HG02642 (cell line): ENCODE results near the gene L3HYPDH.

Experiments
- ATAC-seq: cut with Tn5 transposase; IDR thresholded peaks from one replicate; pipeline ENCODE4 v1.9.1; 2021; ENCODE audit warnings: mild to moderate bottlenecking; ENCODE audit not compliant: unreplicated experiment, poor library complexity

L3HYPDH gene

GRCh38 chr14:59483819-59484638 lies at the start of gene L3HYPDH, which contains the start of gene JKAMP:
L3HYPDH (minus strand) TSS chr14:59484408; CDS start chr14:59484316, 92 bp downstream.
JKAMP (plus strand) TSS chr14:59484517; CDS start chr14:59484590, 73 bp downstream.
- ATAC-seq: peak; percentile 91

DNA sequence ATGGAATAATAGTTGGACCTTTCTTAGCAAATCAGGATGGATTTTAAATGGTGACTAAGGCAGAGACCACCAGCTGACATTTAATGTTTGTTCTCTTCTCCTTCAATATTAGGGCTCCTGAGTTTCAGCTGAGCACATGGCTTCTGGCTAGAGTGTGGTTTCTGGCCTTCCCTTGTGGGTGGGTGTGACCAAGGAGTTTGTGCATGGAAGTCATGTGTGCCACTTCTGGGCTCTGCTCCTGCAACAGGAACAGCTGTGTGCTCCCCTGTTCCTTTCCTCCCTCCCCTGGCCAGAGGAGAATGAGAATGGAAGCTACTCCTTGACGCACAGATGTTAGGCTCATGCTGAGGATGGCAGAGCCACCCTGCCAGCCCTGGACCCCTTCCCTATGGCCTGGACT lies 48.2 kb upstream of the L3HYPDH start:
- ATAC-seq: no peak

GRCh38 chr14:59530349-59530748 lies 46.1 kb upstream of the L3HYPDH start:
- no peak for ATAC-seq

DNA sequence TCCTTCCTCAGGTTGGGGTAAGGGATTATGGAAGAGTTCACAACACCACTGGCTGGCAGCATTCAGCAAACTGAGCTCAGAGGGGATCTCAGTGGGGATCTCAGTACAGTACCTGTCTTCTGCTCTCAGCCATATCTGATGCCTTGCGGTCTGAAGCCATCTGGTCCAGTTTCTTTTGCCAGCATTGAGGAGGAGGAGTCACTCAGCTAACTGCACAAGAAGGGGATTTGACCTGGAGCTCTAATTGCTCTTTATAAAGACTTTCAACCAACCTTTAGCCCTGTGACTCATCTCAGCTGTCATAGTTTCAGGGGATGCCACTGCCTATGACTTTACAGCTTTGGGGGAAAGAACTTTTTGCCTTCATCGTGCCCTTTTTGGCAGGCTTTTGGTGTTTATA lies 45.0 kb upstream of the L3HYPDH start:
- ATAC-seq: no peak

DNA sequence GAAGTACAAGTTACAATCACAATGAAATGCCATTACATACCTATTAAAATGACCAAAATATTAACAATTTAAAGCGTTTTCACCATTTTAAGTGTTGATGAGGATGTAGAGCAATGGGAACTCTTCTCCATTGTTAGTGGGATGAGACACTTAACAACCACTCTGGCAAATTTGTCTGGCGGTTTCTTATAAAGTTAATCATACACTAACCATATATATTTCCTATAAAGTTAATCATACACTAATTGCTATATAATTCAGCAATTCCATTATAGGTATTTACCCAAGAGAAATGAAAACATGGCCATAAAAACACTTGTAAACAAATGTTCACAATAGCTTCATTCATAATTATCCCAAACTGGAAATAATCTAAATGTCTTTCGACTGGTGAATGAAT lies 36.0 kb upstream of the L3HYPDH start:
- no peak for ATAC-seq

DNA sequence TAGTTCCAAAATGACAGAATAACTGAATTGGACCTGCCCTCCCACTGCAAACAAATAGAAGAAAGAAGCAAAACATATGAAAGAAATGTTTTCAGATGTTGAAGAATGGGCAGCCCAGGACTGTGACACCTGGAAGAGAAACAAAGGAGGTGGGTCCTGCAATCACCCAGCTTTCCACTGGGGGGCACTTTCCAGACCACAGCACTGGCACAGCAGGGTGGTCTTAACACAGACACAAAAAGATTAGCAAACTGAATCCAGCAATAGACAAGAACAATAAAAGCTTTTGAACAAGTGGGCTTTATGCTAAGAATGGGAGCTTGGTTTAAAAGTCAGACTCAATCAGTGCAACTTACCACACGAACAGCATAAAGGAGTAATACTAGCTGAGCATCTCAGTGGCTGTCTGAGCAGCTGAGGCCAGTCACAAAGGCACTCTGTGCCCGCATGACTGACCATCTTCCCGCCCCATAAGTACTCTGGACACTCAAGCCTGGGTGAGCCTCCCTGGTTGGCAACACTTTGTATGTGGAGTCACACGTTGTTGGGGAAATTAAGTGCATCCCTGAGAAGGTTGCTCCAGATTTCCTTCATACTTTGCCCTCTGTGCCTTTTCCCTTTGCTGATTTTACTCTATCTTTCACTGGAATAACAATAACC lies 27.8 kb upstream of the L3HYPDH start:
- ATAC-seq: no peak

DNA sequence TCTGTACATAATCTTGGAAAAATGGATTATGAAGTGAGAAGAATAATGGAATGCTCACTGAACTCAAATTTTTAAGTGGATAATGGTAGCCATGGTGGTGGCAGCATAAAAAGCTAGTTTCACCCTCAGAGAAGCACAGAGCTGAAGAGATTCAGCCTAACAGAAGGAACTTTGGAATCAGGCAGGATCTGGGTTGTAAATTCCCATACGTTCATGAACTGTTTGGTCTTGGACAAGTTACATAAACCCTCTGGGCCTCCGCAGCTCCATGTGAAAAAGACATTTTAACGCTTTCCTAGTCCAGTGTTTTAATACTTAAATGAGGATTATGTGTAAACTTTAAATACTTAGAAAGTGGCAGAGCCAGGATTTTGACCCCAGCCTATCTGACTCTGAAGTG lies 26.8 kb upstream of the L3HYPDH start:
- ATAC-seq: no peak

DNA sequence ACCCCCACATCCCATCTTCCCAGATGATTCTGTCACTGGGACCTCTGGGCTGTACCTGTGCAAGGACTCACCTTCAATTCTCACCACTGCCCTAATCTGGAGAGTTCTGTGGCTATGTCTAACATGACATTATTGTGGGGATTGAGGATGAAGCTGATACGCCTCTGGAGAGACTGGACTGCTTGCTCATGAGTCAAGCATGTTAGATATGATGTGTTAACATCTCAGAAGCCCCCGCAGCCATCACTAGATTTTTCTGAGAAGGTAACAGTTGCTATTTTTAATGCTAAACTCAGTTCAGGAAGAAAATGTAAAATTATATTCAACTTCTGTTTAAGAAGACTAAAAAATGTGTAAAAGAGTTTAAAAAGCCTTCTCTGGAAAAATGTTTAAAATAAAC lies 25.8 kb upstream of the L3HYPDH start:
- no peak for ATAC-seq

DNA sequence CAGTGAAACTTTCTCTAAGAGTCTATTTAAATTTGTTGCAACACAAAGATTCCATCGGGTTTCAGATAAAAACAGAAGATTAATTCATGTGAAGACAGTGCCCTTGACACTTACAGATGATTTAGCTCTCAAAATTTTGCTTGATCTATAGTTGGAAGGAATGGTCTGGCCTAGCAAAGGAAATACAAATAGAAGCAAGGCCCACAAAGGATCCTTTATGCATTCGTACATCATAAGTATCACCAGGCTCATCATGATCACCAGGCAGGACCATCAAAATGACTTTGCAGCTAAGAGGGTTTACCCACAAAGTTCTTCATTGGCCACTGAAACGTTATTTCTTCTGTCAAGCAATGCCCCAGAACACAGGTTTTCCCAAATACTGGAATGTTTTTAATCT lies 24.9 kb upstream of the L3HYPDH start:
- ATAC-seq: no peak

GRCh38 chr14:59507752-59508103 lies 23.5 kb upstream of the L3HYPDH start:
- ATAC-seq: no peak

DNA sequence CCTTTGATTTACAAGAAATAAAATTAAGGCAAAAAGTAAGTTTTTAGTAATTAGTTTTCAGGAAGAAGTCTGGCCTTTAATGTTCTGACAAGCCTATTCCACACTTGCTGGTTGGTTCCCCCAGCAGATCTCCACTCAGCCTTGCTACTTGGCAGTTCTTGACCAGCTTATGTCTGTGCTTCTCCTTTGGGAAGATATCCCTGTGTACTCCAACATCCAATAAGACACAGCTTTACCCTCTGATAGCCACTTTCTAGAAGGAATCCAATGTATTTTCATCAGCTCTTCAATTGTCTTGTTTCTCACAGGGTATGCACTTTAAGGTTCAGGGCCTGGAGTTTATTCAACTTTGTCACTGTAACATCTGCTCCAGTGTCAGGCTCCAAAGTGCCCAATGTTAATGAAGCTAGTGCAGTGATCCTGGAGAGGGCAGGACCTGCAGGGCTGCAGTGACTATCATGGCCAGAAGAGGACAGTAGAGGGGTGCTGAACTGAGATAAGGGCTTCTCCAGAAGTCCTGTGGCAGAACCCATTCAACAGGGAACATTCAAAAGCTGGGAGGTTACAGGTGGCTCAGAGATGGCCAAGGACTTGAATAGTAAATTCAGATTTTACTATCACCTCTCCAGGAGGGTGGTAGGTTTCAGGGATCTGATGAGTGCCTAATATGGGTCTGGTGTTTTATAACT lies 23.0 kb upstream of the L3HYPDH start:
- ATAC-seq: peak; percentile 90

DNA sequence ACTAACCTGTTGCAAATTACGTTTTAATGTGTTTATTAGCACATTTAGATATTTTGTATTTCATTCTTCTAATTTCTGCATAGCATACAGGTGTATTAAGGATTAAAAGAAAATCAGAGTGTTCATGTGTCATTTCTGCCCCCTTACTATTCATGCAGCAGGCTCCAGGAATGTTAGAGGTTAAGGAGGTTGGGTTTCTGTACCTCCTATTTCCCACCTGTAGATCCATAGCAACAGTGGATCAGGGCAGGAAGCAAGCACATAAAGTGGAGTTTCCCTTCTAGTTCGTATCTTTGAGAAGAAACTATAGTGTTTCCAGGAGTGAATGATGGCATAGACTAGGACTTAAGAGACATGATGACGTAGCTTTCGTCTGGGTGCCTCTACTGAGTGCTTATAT lies 19.0 kb upstream of the L3HYPDH start:
- ATAC-seq: no peak

- no peak for ATAC-seq
Measured at GRCh38 chr14:59500732-59501131, 16.5 kb upstream of the L3HYPDH start.

DNA sequence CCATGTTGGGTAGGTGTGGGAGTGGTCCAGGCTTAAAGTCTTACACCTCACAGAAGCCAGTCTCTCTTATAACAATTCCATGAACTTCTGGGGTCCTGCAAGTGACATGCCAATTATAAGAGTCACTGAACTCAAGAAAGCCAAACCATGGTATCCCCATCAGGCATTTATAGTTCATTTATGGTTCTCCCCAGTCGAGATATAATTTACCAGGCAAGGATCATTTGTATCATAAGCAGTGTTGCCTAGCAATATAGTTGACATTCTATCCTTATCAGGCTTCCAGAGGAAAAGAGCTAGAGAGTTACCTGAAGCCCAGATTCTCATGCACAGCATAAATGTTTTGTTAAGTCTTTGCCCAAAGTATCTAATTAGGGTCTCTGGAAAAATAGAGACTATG lies 8.2 kb upstream of the L3HYPDH start:
- no peak for ATAC-seq

DNA sequence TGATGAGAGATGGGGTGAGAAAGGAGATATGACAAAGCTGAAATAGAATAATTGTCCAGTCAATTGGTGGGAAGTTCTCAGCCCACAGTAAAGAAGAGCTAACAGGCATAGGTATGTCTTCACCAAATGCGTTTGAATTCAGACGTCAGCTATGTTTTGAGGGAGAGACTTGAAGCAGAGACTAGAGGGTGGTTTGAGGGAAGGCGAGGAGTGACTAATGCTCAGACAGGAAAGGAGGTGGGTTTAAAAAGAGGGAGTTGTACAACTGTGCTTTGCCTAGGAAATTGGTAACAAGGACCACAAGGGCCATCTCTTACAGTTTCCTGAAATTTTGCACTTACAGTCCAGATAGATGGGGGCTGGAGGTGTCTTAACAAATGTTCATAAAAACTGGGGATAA lies 6.5 kb upstream of the L3HYPDH start:
- no peak for ATAC-seq

DNA sequence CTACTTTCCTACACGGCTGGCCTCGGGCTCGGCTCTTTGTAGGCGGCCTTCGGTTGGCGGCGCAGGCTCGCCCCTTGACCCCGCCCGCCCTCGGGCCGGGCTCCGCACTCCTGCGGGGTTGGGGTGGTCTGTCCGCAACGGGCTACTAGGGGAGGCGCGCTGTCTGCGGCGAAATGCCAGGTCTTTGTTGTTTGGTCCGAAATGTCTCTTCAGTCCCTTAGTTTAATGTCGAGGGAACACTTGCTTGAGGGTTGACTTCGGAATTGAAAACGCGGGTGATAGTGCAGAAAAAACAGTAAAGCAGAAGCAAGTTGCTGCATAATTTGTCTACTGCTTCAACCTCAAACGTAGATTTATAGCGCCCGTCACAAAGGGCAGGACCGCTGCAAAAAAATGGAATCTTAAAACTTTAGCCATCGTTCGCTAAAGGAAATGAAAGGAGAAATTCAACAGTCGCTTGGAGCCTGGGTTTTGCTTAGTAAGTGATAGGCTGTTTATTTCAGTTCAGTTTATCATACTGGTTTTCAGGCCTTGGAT lies 499 bp upstream of the L3HYPDH start:
- ATAC-seq: peak; percentile 52

GRCh38 chr14:59483363-59483762 lies 845 bp downstream of the L3HYPDH start:
- no peak for ATAC-seq

DNA sequence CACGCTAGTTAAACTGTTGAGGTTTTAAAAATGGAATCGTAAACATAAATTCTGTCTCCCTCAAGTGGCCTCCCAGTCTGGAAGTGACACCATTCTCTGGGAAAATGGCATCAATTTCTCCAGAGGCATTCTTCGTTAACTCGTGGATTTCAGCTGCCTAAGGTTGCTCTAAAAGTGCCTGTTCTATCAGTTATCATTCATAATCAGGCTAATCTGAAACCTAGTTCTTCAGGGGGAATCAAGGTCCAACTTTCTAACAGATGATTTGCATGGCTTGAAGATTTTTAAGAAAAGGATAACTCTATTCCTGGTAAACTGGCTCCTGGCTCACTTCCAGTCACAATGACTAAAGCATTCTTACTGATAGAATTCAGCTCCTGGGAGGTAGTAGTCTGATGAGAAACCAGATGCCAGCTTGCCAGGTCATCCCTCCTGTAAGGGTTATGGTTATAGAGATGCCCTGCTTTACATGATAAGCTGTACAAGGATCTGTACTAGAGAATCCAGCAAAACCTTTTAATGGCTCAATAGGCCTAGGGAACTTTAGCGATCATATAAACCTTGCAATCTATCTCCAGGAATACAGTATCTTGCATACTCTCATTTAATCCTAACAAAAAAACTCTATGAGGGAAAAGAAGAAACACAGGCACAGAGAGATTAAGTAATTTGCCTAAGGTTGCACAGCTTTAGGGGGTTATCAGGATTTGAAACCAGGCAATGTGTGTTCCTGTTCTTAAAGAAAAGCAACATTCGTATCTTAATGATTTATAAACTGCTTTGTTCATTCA lies 1.5 kb downstream of the L3HYPDH start:
- ATAC-seq: no peak

GRCh38 chr14:59481871-59482540 lies 2.2 kb downstream of the L3HYPDH start:
- no peak for ATAC-seq

GRCh38 chr14:59481407-59481806 lies 2.8 kb downstream of the L3HYPDH start:
- no peak for ATAC-seq
